Measurements from ENCODE around the gene IDH2.

The IDH2 gene

GRCh38 chr15:90062462-90062932, 39.8 kb downstream of the IDH2 start:
- no peak for DNase-seq

GRCh38 chr15:90062023-90062442, 40.2 kb downstream of the IDH2 start:
- no peak for DNase-seq

- no peak for DNase-seq
These were observed 41.5 kb downstream of the IDH2 start for GRCh38 chr15:90060797-90061196.

GRCh38 chr15:90059208-90059985, 42.9 kb downstream of the IDH2 start:
- DNase-seq = peak; percentile 80

- no peak for DNase-seq
These were observed 43.5 kb downstream of the IDH2 start for GRCh38 chr15:90058775-90059174.

GRCh38 chr15:90058308-90058707, 44.0 kb downstream of the IDH2 start:
- DNase-seq = no peak

- DNase-seq = no peak
These were observed 45.7 kb downstream of the IDH2 start for GRCh38 chr15:90056529-90056928.

GRCh38 chr15:90055182-90055581, 47.1 kb downstream of the IDH2 start:
- DNase-seq = no peak

GRCh38 chr15:90054618-90055097, 47.6 kb downstream of the IDH2 start:
- DNase-seq = no peak

- DNase-seq = no peak
These were observed 48.4 kb downstream of the IDH2 start for GRCh38 chr15:90053685-90054466.

GRCh38 chr15:90051874-90052273, 50.4 kb downstream of the IDH2 start:
- DNase-seq = no peak

GRCh38 chr15:90049666-90050604, 52.3 kb downstream of the IDH2 start:
- no peak for DNase-seq

GRCh38 chr15:90049030-90049429, 53.2 kb downstream of the IDH2 start:
- DNase-seq = no peak

GRCh38 chr15:90047956-90048575, 54.2 kb downstream of the IDH2 start:
- DNase-seq = no peak

- DNase-seq = no peak
These were observed 55.3 kb downstream of the IDH2 start for GRCh38 chr15:90046911-90047392.

GRCh38 chr15:90046289-90046688, 56.0 kb downstream of the IDH2 start:
- no peak for DNase-seq

GRCh38 chr15:90044916-90045371, 57.3 kb downstream of the IDH2 start:
- DNase-seq = no peak

GRCh38 chr15:90044191-90044590, 58.1 kb downstream of the IDH2 start:
- no peak for DNase-seq

- no peak for DNase-seq
These were observed 58.7 kb downstream of the IDH2 start for GRCh38 chr15:90043530-90044010.

- no peak for DNase-seq
These were observed 59.3 kb downstream of the IDH2 start for GRCh38 chr15:90042766-90043529.

GRCh38 chr15:90042356-90042755, 59.9 kb downstream of the IDH2 start:
- no peak for DNase-seq

All from KG1 (cell line).